ENCODE data around the gene KCNH2. TPM values are rescaled to one million over a fixed set of nuclear protein-coding genes. Genes with fewer than 3 reads are reported as not detected.

KCNH2 gene
- total and polyA plus RNA-seq, 2 of the 8 experiments (the other 6 are each of a cell fraction or from before 2014, with no cell fraction given): 8.0 to 15.0 TPM

DNA sequence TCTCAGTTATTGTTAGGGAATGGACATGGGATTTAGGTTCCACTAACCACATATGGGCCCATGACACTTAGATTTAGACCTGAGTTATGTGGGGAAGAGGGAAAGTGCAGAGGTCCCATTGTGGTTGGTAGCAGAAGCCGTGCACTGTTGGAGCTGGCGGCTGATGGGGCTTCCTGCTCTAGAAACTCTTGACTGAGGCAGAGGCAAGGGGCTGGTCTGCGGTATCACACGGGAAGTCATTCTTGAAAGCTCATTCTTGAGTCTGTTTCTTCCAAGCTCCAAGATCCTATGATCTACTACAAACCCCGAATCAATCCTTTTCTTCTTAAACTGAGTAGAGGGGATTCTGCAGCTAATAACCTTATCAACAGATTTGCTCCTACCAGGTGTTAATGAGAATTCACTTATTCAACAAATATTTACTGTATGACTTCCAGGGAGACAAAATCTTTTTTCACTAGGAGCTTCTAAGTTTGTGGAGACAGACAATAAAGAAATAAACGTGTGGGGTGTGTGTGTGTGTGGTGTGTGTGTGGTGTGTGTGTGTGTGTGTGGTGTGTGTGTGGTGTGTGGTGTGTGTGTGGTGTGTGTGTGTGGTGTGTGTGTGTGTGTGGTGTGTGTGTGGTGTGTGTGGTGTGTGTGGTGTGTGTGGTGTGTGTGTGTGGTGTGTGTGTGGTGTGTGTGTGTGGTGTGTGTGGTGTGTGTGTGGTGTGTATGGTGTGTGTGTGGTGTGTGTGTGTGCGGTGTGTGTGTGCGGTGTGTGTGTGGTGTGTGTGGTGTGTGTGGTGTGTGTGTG is 68.7 kb downstream of the KCNH2 start:
- Histone ChIP-seq H3K23me2 (ENCODE audit: low read depth, low read length) (peaks cover 13% of the 10 kb centered on the region; the same call in 1 of the 2 replicates), H3K56ac (replicated peaks; ENCODE audit: insufficient read length, low read depth, low read length) (no peak overlapping the region), H3K23ac (ENCODE audit: insufficient read length) (no peak overlapping the region), H2BK120ac (replicated peaks; ENCODE audit: low read depth, low read length) (no peak overlapping the region), H2BK5ac (ENCODE audit: low read depth, low read length) (no peak overlapping the region), H2AFZ (ENCODE audit: low read length) (no peak overlapping the region), H3K9ac (replicated peaks in 1 of 4; ENCODE audit: extremely low read depth in 1 of 4, low read depth in 3 of 4, low read length in 3 of 4) (no peak overlapping the region), H3K4me3 (ENCODE audit: extremely low read depth in 1 of 4, insufficient read depth in 2 of 4, low read depth in 3 of 4, low read length in 4 of 4) (no peak overlapping the region), H2AK5ac (ENCODE audit: low read depth, low read length) (no peak overlapping the region), H4K5ac (ENCODE audit: insufficient read length, low read depth, low read length) (no peak overlapping the region), H4K8ac (ENCODE audit: extremely low read depth, insufficient read depth, low read length) (no peak overlapping the region), H3K9me3 (ENCODE audit: insufficient read depth in 2 of 2, low read depth in 1 of 2, low read length in 1 of 2) (no peaks in the 10 kb centered on the region), H3K18ac (ENCODE audit: extremely low read depth, low read length) (no peak overlapping the region), H3K4ac (replicated peaks; ENCODE audit: insufficient read length, low read depth, low read length) (no peak overlapping the region), H3K14ac (ENCODE audit: insufficient read length) (no peak overlapping the region), H2BK12ac (ENCODE audit: low read depth, low read length) (no peak overlapping the region), H3K27ac (ENCODE audit: low read depth, low read length) (no peak overlapping the region), H3K36me3 (ENCODE audit: control insufficient read depth in 2 of 4, insufficient read depth in 4 of 4, low read length in 3 of 4) (no peaks in the 10 kb centered on the region), H3K27me3 (replicated peaks in 1 of 4; ENCODE audit: control insufficient read depth in 3 of 4, extremely low read depth in 1 of 4, insufficient read depth in 3 of 4, low read length in 3 of 4) (no peaks in the 10 kb centered on the region; a peak in 1 of 7 replicates), H2BK15ac (ENCODE audit: low read length) (no peak overlapping the region), H3K4me2 (ENCODE audit: insufficient read depth in 1 of 2, low read depth in 2 of 2, low read length in 2 of 2) (no peak overlapping the region), H2BK20ac (ENCODE audit: low read length) (no peak overlapping the region), H4K20me1 (replicated peaks in 1 of 2; ENCODE audit: control insufficient read depth in 1 of 2, insufficient read depth in 2 of 2, low read length in 2 of 2) (no peaks in the 10 kb centered on the region), H3K79me2 (ENCODE audit: control insufficient read depth in 1 of 2, insufficient read depth in 2 of 2, low read length in 2 of 2) (no peaks in the 10 kb centered on the region), H3K79me1 (ENCODE audit: low read depth, low read length) (no peaks in the 10 kb centered on the region), H4K91ac (replicated peaks; ENCODE audit: insufficient read length, low read length) (no peak overlapping the region), H3K4me1 (replicated peaks in 1 of 4; ENCODE audit: control insufficient read depth in 3 of 4, insufficient read depth in 4 of 4, low read length in 3 of 4) (peaks cover 0 to 8% (median 0%) of the 10 kb centered on the region in 4 experiments; a peak in 2 of 7 replicates)
- POLR2A ChIA-PET (ENCODE audit: partially characterized antibody): interaction anchor here (1.2 kb wide), 1 partner anchor 36 kb away, joined by 3 read pairs; no protein-coding TSS in a partner anchor
- no peak for FAIRE-seq
- DNase-seq (ENCODE audit: low read depth in 1 of 2, low spot score in 2 of 2): no peak
- 85% methylated on average over 8 of the region's 8 CpGs; no CpG with 5 or more reads in 1 of the 2 experiments for WGBS, 2 experiments (ENCODE audit: extremely low coverage in 1 of 2, insufficient coverage in 1 of 2, insufficient read length in 1 of 2, insufficient replicate concordance in 2 of 2, low coverage in 1 of 2, low lambda C conversion rate in 2 of 2, missing lambda C conversion rate in 1 of 2)
- CTCF ChIA-PET (ENCODE audit: partially characterized antibody): interaction anchor here (0.8 to 3.6 kb wide), 9 partner anchors 11 to 618 kb away, joined by 3 to 24 read pairs (median 3); no protein-coding TSS in a partner anchor
- TF ChIP-seq BCL11A (IDR thresholded peaks at IDR 0.05; ENCODE audit: low read depth in 2 of 2, low read length in 2 of 2) (no peak), CREB1 (IDR thresholded peaks at IDR 0.05) (no peak), GABPA (IDR thresholded peaks at IDR 0.05; ENCODE audit: borderline replicate concordance, insufficient read depth, low read length) (no peak), SP4 (IDR thresholded peaks at IDR 0.05; ENCODE audit: low read length) (no peak), NRF1 (IDR thresholded peaks at IDR 0.05; ENCODE audit: low read depth, low read length) (no peak), SRF (IDR thresholded peaks at IDR 0.05; ENCODE audit: low read depth, low read length) (no peak), POLR2AphosphoS5 (IDR thresholded peaks at IDR 0.05; ENCODE audit: low read depth, low read length) (no peak), HDAC6 (IDR thresholded peaks at IDR 0.05; ENCODE audit: low read depth, low read length) (no peak), RAD21 (IDR thresholded peaks at IDR 0.05 in 1 of 2, conservative IDR thresholded peaks at IDR 0.05 in 1 of 2; ENCODE audit: low read depth in 2 of 2, low read length in 2 of 2) (no peak), SIX5 (IDR thresholded peaks at IDR 0.05; ENCODE audit: low read depth, low read length) (no peak), ASH2L (IDR thresholded peaks at IDR 0.05; ENCODE audit: low read length) (no peak), SP1 (IDR thresholded peaks at IDR 0.05; ENCODE audit: low read depth, low read length) (no peak), TAF1 (IDR thresholded peaks at IDR 0.05; ENCODE audit: low read depth, low read length) (no peak), ZNF274 (IDR thresholded peaks at IDR 0.05; ENCODE audit: borderline replicate concordance, extremely low read depth, low read length) (no peak)

Data from H1 (cell line).